Measurements from ENCODE around the gene TNRC18. TPM values are rescaled to one million over a fixed set of nuclear protein-coding genes. Genes with fewer than 3 reads are reported as not detected.

TNRC18 gene
- total and polyA plus RNA-seq, 2 of the 8 experiments (the other 6 are each of a cell fraction or from before 2014, with no cell fraction given), result 1.7 to 8.6 TPM

DNA sequence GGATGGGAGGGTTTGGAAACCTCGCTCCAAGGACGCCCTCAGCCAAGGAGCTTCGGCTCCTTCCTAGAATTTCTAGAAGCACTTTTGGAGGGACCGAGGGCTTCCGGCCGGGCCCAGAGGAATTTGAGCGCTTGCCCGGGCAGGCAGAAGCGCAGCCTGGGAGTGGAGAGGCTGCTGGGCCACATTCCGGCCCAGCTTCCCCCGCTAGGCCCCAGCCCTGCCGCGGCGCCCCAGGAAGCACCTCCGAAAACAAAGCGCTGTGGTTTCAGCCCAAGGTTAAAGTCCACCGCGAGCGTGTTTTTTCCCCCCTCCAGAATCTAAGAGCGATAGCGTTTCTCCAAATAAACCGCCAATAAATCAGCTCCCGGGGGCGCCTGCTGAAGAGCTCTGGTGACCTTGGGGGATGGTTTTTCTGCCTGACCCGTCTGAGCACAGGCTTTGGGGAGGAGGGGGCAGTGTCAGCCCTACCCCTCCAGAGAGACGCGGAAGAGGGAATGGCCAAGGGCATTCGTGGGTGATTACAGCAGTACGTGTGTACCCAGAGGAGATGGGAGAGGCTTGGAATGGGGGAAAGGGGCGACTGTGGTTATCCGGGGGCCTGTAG is 5.7 kb upstream of the TNRC18 start (continued):
- TF ChIP-seq CHD7 (IDR thresholded peaks at IDR 0.05; ENCODE audit: insufficient replicate concordance, low read length), result no peak
- no peak for TF ChIP-seq NRF1 (IDR thresholded peaks at IDR 0.05; ENCODE audit: low read depth, low read length)
- no peak for TF ChIP-seq SAP30 (IDR thresholded peaks at IDR 0.05; ENCODE audit: insufficient read depth, insufficient replicate concordance, low read length)
- TF ChIP-seq CTBP2 (IDR thresholded peaks at IDR 0.05; ENCODE audit: borderline replicate concordance, insufficient read depth, insufficient read length, low read length), result peak; percentile 93
- TF ChIP-seq KDM4A (IDR thresholded peaks at IDR 0.05; ENCODE audit: low read depth, low read length, severe bottlenecking), result peak; percentile 2
- no peak for TF ChIP-seq CHD1 (IDR thresholded peaks at IDR 0.05; ENCODE audit: low read depth, low read length)
- TF ChIP-seq POLR2A (IDR thresholded peaks at IDR 0.05; ENCODE audit: control extremely low read depth in 1 of 2, low read depth in 2 of 2, low read length in 2 of 2), result 0 out of 3 replicates have a peak, but pooled peaks of 1 of the 2 experiments have one; percentile 25
- peak; percentile 91 for TF ChIP-seq TEAD4 (IDR thresholded peaks at IDR 0.05; ENCODE audit: low read depth, low read length)
- TF ChIP-seq ASH2L (IDR thresholded peaks at IDR 0.05; ENCODE audit: low read length), result peak; percentile 19
- peak; percentile 62; the same call in 1 of the 2 replicates for TF ChIP-seq RBBP5 (IDR thresholded peaks at IDR 0.05; ENCODE audit: borderline replicate concordance, low read depth, low read length)
